HG02981 (cell line): ENCODE results near the gene WIPF2.

Source experiments
- ATAC-seq: cut with Tn5 transposase; IDR thresholded peaks from one replicate; pipeline ENCODE4 v1.9.1; 2021; ENCODE audit warnings: mild to moderate bottlenecking, moderate library complexity; ENCODE audit not compliant: unreplicated experiment

The WIPF2 gene

DNA sequence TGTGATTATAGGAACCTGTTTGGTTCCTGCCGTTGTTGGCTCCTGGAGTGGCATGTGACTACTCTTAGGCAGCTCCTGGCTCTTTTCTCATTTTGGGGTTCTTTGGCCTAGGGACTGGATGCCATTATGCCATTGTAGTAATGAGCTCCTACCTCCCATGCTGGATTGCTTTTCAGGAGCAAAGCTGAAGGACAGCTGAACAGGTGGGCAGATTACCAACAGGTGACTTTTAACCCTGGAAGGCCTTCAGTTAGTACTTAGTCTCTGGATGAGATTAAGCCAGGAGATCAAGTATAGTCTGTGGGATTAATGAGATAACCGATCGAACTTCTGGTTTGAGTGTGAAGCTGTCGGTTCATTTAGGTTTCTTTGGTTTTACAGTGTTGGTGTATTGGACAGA is 25.2 kb downstream of the WIPF2 start:
- no peak for ATAC-seq

GRCh38 chr17:40247926-40248495 is 28.9 kb downstream of the WIPF2 start:
- no peak for ATAC-seq

DNA sequence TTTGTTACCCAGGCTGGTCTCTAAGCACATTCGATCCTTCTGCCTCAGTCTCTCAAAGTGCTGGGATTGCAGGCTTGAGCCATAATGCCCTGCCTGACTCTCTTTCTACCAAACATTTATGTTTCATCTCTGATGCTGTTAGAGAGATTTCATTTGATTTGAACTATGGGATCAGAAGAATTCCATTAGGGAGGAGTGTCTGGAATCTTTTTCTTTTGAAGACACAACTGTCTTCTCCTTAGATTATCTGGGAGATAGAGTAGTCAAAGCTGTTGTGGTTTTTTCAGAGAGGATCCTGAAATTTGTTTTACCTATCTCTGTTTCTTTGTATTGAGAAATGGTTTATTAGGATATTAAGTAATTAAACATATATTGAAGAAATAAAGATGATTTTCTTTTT is 29.4 kb downstream of the WIPF2 start:
- ATAC-seq: no peak

DNA sequence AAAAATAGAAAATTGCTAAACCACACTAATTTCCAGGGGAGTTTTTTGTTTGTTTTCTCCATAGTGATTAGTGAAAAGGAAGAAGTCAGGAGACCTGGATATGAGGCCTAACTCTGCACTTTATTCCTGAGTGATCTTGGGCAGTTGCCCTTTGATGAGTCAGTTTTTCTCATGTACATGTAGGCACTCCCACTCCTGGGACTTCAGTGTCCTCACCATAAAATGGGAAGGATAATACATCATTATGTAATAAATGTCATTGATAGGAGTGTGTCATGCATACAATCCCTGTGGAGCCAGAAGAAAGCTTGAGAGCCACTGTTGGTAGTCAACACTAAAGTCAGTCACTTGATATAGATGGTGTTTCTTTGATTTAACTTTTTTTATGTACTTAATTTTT is 32.5 kb downstream of the WIPF2 start:
- ATAC-seq: no peak

GRCh38 chr17:40253565-40253964 is 34.5 kb downstream of the WIPF2 start:
- no peak for ATAC-seq

DNA sequence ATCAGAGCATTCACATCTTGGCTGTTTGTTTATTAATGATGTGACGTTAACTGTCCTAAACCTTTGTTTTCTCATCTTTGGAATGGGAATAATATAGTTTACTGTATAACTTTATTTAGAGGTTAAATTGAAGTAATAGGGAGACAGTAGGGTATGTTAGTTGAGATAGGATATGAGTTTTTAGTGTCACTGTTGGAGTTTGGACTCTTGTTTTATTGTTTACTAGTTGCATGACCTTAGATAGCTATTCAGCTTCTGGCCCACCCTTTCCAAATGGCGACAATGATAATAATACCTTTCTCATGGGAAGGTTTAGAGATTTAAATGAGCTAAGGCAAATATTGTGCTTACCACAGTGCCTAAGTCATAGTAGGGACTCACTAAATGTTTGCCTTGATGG is 40.4 kb downstream of the WIPF2 start:
- ATAC-seq: no peak

- ATAC-seq: no peak
Observed at GRCh38 chr17:40260528-40260927, 41.4 kb downstream of the WIPF2 start.

DNA sequence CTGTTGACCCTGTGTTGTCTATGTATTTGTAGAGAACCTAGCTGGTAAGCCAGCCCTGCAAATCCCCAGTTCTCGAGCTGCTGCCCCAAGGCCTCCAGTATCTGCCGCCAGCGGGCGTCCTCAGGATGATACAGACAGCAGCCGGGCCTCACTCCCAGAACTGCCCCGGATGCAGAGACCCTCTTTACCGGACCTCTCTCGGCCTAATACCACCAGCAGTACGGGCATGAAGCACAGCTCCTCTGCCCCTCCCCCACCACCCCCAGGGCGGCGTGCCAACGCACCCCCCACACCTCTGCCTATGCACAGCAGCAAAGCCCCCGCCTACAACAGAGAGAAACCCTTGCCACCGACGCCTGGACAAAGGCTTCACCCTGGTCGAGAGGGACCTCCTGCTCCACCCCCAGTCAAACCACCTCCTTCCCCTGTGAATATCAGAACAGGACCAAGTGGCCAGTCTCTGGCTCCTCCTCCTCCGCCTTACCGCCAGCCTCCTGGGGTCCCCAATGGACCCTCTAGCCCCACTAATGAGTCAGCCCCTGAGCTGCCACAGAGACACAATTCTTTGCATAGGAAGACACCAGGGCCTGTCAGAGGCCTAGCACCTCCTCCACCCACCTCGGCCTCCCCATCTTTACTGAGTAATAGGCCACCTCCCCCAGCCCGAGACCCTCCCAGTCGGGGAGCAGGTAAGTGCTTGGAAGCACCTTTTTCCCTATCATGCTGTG is 45.5 kb downstream of the WIPF2 start:
- ATAC-seq: no peak

GRCh38 chr17:40265337-40265736 is 46.2 kb downstream of the WIPF2 start:
- ATAC-seq: no peak

DNA sequence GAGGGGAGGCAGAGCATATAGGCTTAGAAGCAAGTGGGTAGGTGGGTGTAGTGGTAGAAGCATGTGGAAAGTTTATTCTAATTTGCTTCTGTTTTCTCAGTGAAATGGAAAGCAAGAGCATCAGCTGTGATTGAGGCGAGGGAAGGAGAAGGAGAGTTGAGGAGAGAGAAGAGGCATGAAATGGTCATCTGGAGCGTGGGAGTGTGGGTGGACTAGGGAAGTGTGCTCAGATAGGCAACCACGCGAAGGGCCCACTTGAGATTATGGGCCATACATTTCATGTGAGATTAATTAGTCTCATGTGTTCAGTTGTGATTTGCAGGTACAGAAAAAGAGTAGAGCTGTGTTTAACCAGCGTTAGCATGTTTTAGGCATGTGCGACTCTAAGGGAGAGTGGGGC is 47.8 kb downstream of the WIPF2 start:
- no peak for ATAC-seq

DNA sequence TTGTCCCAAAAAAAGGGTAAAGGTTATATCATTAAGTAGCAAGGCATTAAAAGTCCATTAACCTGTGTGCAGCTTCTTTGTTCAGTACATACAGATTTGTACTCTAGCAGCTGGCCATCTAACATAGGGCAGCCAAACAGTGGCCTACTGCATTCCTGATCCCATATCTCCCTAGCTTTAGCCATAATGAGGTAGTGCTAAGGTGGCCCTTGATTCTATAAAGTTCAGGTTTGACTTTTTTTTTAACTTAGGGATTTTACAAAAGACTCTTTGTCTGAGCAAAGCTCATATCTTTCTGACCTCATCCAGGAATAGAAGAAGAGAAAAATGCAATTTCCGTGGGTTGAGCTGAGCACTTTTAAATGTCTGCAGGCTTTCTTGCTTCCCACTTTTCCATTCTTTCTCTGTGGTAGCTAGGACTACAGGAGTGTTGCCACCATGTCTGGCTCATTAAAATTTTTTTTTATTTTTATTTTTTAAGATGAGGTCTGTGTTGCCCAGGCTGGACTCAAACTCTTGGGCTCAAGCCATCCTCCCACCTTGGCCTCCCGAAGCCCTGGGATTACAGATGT is 49.1 kb downstream of the WIPF2 start:
- ATAC-seq: no peak

DNA sequence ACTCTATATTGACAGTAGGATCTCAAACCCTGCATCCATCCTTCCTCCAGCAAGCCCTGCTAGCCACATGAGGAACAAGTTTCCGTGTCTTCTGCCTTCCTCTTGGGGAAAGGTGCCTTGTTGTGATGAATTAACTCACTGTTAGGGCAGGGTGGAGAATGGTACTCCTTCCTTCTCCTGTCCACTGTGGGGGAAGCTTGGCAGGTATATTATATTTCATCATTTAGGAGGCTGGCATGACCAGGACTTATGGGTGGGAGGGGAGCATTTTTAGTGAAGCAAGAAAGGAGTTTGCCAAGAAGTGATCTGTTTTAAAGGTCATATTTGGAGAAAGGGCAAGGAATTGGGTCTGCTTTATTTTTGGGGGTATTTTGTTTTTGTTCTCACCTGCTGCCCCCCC is 59.3 kb downstream of the WIPF2 start:
- no peak for ATAC-seq

- no peak for ATAC-seq
Observed at GRCh38 chr17:40279402-40279801, 60.3 kb downstream of the WIPF2 start.

DNA sequence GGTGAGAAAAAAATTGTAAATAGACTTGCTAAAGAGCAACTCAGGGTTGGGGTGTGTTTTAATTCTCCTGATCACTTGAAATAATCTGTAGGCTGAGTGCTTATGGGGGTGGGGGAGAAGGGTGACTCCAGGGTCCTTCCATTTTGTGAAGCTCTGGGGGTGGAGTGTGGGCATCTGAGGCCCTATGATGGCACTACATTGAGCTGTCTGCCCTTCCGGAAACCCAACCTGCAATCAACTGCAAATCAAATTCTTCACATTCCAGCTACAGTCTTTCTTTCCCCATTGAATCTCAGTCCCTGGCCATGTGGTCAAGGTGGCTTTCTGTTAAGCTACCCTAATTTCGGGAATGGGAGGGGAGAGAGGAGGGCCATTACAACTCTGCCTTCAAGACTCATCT is 62.6 kb downstream of the WIPF2 start:
- ATAC-seq: no peak

- ATAC-seq: no peak
Observed at GRCh38 chr17:40283662-40284061, 64.6 kb downstream of the WIPF2 start.

- no peak for ATAC-seq
Observed at GRCh38 chr17:40284085-40284713, 65.1 kb downstream of the WIPF2 start.

- no peak for ATAC-seq
Observed at GRCh38 chr17:40286473-40286872, 67.4 kb downstream of the WIPF2 start.

GRCh38 chr17:40287159-40287493 is 68.0 kb downstream of the WIPF2 start:
- no peak for ATAC-seq

DNA sequence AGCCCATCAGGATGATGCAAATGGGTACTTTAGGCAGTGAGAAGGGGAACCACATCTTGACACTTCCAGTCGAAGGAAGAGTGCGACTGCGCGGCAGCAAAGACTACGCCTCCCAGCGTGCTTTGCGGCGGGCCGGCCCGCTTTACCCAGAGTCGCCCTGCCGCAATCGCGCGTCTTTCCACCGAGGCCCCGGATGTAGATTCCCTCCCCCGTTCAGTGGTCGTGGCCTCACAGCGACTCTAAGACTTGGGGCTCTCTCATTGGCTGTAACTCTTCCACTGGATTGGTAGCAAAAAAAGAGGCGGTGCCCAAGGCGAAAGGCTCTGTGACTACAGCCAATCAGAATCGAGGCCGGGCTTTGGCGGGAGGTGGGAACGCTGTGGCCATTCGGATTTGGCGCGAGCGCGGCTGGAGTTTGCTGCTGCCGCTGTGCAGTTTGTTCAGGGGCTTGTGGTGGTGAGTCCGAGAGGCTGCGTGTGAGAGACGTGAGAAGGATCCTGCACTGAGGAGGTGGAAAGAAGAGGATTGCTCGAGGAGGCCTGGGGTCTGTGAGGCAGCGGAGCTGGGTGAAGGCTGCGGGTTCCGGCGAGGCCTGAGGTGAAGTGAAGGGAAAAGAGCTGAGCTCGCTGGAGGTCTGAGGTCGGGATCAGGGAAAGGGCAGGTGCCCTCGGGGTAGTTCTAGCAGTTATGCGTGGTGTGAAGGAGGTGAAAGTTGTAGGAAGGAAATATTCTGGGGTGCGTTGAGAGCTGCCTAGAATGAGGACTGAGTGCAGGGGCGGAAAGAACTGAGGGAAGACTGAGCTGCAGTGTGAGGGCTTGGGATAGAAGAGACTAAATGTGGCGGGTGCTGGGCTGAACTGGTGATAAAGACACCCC is 68.6 kb downstream of the WIPF2 start, which contains the start of gene CDC6:
CDC6 (plus strand) TSS at position 386 of the 876 bp plus-strand sequence. CDS start 1,542 bp downstream, outside the sequence.
- ATAC-seq: peak; percentile 89

DNA sequence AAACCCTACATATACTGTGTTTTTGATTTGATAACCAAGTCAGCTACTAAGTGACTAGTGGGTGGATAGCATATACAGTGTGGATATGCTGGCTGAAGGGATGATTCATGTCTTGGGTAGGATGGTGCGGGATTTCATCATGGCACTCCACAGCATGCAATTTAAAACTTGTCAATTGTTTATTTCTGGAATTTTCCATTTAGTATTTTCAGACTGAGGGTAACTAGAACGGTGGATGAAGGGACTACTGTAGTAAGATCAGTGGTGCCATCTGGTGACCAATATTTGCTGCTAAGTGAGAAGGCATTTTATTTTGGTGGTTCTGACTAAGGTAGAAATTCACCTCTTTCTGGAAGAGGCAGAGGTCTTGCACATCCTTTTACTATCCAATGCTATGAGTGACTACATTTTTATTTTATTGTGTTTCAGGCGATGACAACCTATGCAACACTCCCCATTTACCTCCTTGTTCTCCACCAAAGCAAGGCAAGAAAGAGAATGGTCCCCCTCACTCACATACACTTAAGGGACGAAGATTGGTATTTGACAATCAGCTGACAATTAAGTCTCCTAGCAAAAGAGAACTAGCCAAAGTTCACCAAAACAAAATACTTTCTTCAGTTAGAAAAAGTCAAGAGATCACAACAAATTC is 71.7 kb downstream of the WIPF2 start:
- ATAC-seq: no peak

- ATAC-seq: no peak
Observed at GRCh38 chr17:40291281-40291664, 72.2 kb downstream of the WIPF2 start.
